ENCODE data around the gene PDXK.
"Not testable (repeated sequence)": the region's sequence is repeated elsewhere in the genome, so short reads cannot be mapped to it uniquely, and the experiment has no call there.

GRCh38 chr21:43680421-43680820 is 38.5 kb upstream of the PDXK start:
- TF ChIP-seq CTCF (CRISPR knock-in tag; IDR thresholded peaks at IDR 0.05); POLR2AphosphoS5 (IDR thresholded peaks at IDR 0.05; ENCODE audit: low read depth, low read length); ZNF639 (CRISPR knock-in tag; conservative IDR thresholded peaks at IDR 0.05); E2F5 (CRISPR knock-in tag; conservative IDR thresholded peaks at IDR 0.05); KDM1A (CRISPR knock-in tag; IDR thresholded peaks at IDR 0.05); MZF1 (CRISPR knock-in tag; IDR thresholded peaks at IDR 0.05; ENCODE audit: borderline replicate concordance); ZBTB33 (CRISPR knock-in tag; IDR thresholded peaks at IDR 0.05); IRF2 (CRISPR knock-in tag; IDR thresholded peaks at IDR 0.05); MXI1 (IDR thresholded peaks at IDR 0.05; ENCODE audit: borderline replicate concordance, low read depth, low read length); JUND (CRISPR knock-in tag; IDR thresholded peaks at IDR 0.05); ZBTB49 (CRISPR knock-in tag; IDR thresholded peaks at IDR 0.05; ENCODE audit: borderline replicate concordance); CEBPB (IDR thresholded peaks at IDR 0.05; ENCODE audit: borderline replicate concordance, low read depth, low read length); ZNF354B (CRISPR knock-in tag; IDR thresholded peaks at IDR 0.05): not testable (repeated sequence)

Measured in HepG2 (cell line).